Measurements from ENCODE around the gene PRKN.

DNA sequence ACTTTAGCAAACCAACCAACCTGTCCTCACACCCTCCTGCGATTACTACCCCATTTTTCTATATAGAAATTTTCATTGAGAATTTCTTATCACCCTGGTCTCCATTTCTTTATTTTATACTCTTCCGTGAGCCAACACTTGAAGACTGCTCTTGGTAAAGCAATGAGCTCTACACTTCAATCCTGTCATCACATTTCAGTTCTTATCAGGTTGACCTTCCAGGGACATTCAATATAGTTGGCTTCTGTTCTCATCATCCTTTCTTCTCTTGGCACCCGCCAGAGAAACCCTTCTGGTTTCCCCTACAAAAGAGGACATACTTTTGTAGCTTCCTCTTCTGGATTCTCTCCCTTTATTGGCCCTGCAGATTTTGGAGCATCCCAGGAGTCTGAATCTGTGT, 279.3 kb downstream of the PRKN start:
- TF ChIP-seq, protein P1, sequence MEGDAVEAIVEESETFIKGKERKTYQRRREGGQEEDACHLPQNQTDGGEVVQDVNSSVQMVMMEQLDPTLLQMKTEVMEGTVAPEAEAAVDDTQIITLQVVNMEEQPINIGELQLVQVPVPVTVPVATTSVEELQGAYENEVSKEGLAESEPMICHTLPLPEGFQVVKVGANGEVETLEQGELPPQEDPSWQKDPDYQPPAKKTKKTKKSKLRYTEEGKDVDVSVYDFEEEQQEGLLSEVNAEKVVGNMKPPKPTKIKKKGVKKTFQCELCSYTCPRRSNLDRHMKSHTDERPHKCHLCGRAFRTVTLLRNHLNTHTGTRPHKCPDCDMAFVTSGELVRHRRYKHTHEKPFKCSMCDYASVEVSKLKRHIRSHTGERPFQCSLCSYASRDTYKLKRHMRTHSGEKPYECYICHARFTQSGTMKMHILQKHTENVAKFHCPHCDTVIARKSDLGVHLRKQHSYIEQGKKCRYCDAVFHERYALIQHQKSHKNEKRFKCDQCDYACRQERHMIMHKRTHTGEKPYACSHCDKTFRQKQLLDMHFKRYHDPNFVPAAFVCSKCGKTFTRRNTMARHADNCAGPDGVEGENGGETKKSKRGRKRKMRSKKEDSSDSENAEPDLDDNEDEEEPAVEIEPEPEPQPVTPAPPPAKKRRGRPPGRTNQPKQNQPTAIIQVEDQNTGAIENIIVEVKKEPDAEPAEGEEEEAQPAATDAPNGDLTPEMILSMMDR (IDR thresholded peaks at IDR 0.05; ENCODE audit: insufficient read depth, low read length): no peak
- no peak for TF ChIP-seq POLR2AphosphoS5 (IDR thresholded peaks at IDR 0.05; ENCODE audit: low read depth)
- TF ChIP-seq GABPA (IDR thresholded peaks at IDR 0.05; ENCODE audit: low read depth): no peak
